ENCODE measurements around the gene MRTFA. TPM values are rescaled to one million over a fixed set of nuclear protein-coding genes. Genes with fewer than 3 reads are reported as not detected.

Gene MRTFA
- total RNA-seq, 1 donor from 2014 or later: 53.0 TPM

GRCh38 chr22:40654522-40655167 lies 18.1 kb upstream of the MRTFA start:
- no peak overlapping the region for H3K4me3 ChIP-seq (ENCODE audit: low read depth, low read length)
- H3K36me3 ChIP-seq (ENCODE audit: control insufficient read depth, insufficient read depth, low read length): no peaks in the 10 kb centered on the region
- peak; percentile 11 for TF ChIP-seq CTCF (IDR thresholded peaks at IDR 0.05; ENCODE audit: insufficient read depth, low read length, poor library complexity, severe bottlenecking)
- H3K27me3 ChIP-seq (ENCODE audit: control insufficient read depth, insufficient read depth, low read length): no peaks in the 10 kb centered on the region
- no peak for DNase-seq (ENCODE audit: low read depth)

- DNase-seq (ENCODE audit: low read depth): no peak
- Histone ChIP-seq H3K27me3 (ENCODE audit: control insufficient read depth, insufficient read depth, low read length) (no peaks in the 10 kb centered on the region), H3K36me3 (ENCODE audit: control insufficient read depth, insufficient read depth, low read length) (no peaks in the 10 kb centered on the region), H3K4me3 (ENCODE audit: low read depth, low read length) (no peak overlapping the region)
- TF ChIP-seq CTCF (IDR thresholded peaks at IDR 0.05; ENCODE audit: insufficient read depth, low read length, poor library complexity, severe bottlenecking): no peak
These were observed 16.8 kb upstream of the MRTFA start for GRCh38 chr22:40653361-40653760.

- no peaks in the 10 kb centered on the region for H3K27me3 ChIP-seq (ENCODE audit: control insufficient read depth, insufficient read depth, low read length)
- H3K4me3 ChIP-seq (ENCODE audit: low read depth, low read length): peak overlapping the region; percentile 64
- TF ChIP-seq CTCF (IDR thresholded peaks at IDR 0.05; ENCODE audit: insufficient read depth, low read length, poor library complexity, severe bottlenecking): no peak
- H3K36me3 ChIP-seq (ENCODE audit: control insufficient read depth, insufficient read depth, low read length): no peaks in the 10 kb centered on the region
- DNase-seq (ENCODE audit: low read depth): peak; percentile 98
These were observed 15.3 kb upstream of the MRTFA start for GRCh38 chr22:40651563-40652501.

- H3K36me3 ChIP-seq (ENCODE audit: control insufficient read depth, insufficient read depth, low read length): no peaks in the 10 kb centered on the region
- H3K27me3 ChIP-seq (ENCODE audit: control insufficient read depth, insufficient read depth, low read length): no peaks in the 10 kb centered on the region
- H3K4me3 ChIP-seq (ENCODE audit: low read depth, low read length): no peak overlapping the region
- TF ChIP-seq CTCF (IDR thresholded peaks at IDR 0.05; ENCODE audit: insufficient read depth, low read length, poor library complexity, severe bottlenecking): no peak
- no peak for DNase-seq (ENCODE audit: low read depth)
These were observed 14.5 kb upstream of the MRTFA start for GRCh38 chr22:40651057-40651456.

- Histone ChIP-seq H3K27me3 (ENCODE audit: control insufficient read depth, insufficient read depth, low read length) (no peaks in the 10 kb centered on the region), H3K36me3 (ENCODE audit: control insufficient read depth, insufficient read depth, low read length) (no peaks in the 10 kb centered on the region), H3K4me3 (ENCODE audit: low read depth, low read length) (no peak overlapping the region)
- no peak for DNase-seq (ENCODE audit: low read depth)
- TF ChIP-seq CTCF (IDR thresholded peaks at IDR 0.05; ENCODE audit: insufficient read depth, low read length, poor library complexity, severe bottlenecking): no peak
These were observed 11.9 kb upstream of the MRTFA start for GRCh38 chr22:40648386-40648785.

Measured in kidney epithelial cell (primary cell).